GM19193 (cell line): ENCODE results near the gene POLE2.

Experiments used
- POLR2A ChIP-seq: IDR thresholded peaks from 4 replicates; pipeline ENCODE4 v1.6.1; 2011; ENCODE audit not compliant: insufficient read depth, insufficient read length; ENCODE audit errors: extremely low read depth

POLE2 gene

GRCh38 chr14:49622022-49622607 is 65.9 kb downstream of the POLE2 start:
- TF ChIP-seq POLR2A: no peak

GRCh38 chr14:49621114-49621881 is 66.7 kb downstream of the POLE2 start:
- no peak for TF ChIP-seq POLR2A

GRCh38 chr14:49620182-49621113 is 67.6 kb downstream of the POLE2 start, which contains the start of the genes MGAT2 and RPL36AL:
MGAT2 (plus strand) TSS chr14:49620799; CDS start chr14:49621269, 470 bp downstream.
RPL36AL (minus strand) TSS chr14:49620626; CDS start chr14:49619104, 1,522 bp downstream.
- peak; percentile 98 for TF ChIP-seq POLR2A

GRCh38 chr14:49619730-49620129 is 68.3 kb downstream of the POLE2 start:
- no peak for TF ChIP-seq POLR2A

- TF ChIP-seq POLR2A: no peak
These were observed 70.0 kb downstream of the POLE2 start for GRCh38 chr14:49617852-49618519.

- TF ChIP-seq POLR2A: no peak
These were observed 72.2 kb downstream of the POLE2 start for GRCh38 chr14:49615776-49616175.

GRCh38 chr14:49614196-49614595 is 73.8 kb downstream of the POLE2 start:
- TF ChIP-seq POLR2A: no peak

- no peak for TF ChIP-seq POLR2A
These were observed 75.3 kb downstream of the POLE2 start for GRCh38 chr14:49612671-49613070.

- TF ChIP-seq POLR2A: no peak
These were observed 75.8 kb downstream of the POLE2 start for GRCh38 chr14:49612251-49612650.

GRCh38 chr14:49607583-49607982 is 80.4 kb downstream of the POLE2 start:
- TF ChIP-seq POLR2A: no peak

GRCh38 chr14:49598485-49599300 is 89.3 kb downstream of the POLE2 start, which contains the start of gene LRR1:
LRR1 (plus strand) TSS chr14:49598940; CDS start chr14:49599021, 81 bp downstream.
- peak; percentile 89 for TF ChIP-seq POLR2A

GRCh38 chr14:49598189-49598484 is 89.9 kb downstream of the POLE2 start:
- no peak for TF ChIP-seq POLR2A

GRCh38 chr14:49594347-49595091 is 93.5 kb downstream of the POLE2 start:
- no peak for TF ChIP-seq POLR2A
